ENCODE data around the gene PSME3.

PSME3 gene

DNA sequence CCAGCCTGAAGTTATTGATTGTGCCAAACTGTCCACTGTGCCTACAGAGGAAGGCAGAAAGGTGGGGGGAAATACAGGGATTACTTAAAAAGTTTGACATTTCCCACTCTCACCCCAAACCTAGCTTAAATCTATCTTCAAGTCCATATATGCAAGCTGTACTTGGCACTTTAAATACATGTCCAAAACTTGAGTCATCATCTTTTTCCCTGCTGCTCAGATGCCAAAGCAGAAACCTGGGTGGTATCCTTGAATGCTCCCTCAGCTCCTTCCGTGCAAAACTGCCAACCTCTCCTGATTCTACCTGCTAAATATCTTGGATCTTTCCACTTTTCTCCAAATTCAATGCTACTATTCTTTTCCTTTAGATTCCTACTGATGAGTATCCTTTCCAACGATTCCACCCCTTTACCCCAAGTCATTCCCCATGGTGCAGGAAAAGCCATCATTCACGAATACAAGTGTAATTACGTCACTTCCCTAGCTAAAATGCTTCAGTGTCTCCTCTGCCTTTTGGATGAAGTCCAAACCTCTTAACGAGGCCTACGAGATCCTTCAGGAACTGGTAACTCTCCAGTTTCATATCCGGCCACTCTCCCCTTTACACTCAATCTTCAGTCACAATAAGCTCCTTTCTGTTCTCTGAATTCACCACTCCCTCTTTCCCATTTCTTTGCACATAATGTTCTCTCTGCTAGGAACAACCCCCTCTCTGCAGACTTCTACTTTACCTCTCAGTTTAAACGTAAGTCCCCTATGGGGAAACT is 18.4 kb upstream of the PSME3 start:
- DNase-seq, result no peak

DNA sequence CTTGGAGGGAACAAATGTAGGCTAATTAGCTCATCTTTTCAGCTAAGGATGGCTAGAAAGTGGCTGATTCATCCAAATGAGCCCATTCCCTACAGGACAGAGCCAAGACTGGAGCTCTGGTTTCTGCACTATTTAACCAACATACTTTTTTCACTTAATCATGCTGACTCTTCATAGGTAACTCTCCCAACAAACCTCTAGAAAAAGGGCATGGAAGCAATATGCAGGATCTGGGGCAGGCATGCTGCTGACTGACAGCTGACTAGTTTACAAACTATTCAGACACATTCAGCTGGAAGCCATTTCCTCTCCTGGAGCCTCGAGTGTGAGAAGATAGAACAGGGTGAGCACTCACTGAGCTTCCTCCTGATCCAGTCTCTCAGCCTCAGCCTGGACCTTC is 15.3 kb upstream of the PSME3 start:
- DNase-seq, result no peak

DNA sequence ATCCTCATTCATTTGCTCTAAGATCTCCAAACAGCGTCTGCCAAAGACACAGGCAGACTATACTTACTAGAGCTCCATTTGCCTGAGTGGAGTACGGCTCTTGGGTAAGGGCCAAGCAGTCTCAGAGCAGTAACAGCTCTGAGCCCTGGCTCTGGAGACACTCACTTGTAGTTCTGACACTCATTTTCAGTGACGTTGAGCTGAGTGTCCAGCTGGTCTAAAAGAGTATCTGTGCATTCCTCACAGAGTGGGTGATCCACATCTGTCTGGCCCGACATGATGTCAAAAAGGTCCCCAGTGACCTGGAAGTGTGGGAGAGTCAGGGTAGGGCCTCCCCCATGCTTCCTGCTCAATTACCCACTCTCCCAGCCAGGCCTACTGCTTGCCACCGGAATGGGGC is 14.8 kb upstream of the PSME3 start:
- no peak for DNase-seq

DNA sequence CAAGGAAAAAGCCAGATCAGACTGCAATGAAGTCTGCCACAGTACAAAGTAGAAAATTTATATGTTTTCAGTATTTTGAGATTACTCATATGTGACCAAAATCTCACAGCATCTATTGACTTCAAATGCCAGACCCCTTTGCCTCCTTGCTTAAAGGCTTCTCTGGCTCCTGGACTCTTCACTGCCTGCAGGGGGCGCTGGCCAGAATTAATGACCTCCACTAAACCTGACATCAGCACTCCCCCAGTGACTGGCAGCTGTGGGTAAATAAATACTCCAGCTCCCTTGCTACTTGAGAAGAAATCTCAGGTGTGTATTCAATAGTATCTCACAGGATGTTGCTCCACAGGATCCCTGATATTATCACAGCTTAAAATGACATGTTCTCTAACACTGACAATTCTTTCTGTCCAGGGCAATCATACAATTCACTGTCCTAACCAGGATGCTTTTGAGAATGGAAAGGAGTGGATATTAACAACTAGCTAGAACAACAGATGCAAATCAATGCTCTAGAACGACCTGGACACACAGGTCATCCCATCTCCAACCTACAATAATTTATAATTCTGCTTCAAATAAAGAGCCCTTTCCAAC is 13.2 kb upstream of the PSME3 start:
- peak in 3 of 56 donors; percentile 2 to 47 (median 7) for DNase-seq

DNA sequence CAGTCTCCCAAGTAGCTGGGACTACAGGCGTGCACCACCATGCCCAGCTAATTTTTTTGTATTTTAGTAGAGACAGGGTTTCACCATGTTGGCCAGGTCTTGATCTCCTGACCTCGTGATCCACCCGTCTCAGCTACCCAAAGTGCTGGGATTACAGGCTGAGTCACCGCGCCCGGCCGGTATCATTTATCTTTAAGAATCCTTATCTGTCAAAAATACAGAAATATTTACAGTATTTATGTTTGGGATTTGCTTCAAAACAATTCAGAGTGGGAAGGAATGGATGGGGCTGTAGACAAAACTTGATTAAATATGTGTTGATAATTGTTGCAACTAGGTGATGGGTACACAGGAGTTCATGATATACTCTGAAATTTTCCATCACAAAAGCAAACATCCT is 12.0 kb upstream of the PSME3 start:
- no peak for DNase-seq

DNA sequence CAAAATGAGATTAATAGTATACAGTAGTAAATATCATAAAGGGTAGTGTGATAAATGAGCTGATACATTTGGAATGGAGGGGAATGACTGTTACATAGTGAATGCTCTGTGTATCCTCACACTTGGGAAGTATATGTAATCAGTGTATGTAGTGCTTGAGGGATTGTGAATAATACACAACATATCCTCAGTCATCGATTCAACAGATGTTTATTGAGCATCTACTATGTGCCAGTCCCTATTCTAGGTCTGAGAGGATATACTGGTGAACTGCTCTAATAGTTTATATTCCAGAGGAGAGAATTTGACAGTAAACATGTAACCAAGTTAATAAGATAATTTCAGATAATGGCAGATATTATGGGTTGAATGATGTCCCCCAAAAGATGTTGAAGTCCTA is 5.7 kb upstream of the PSME3 start:
- DNase-seq, result no peak

DNA sequence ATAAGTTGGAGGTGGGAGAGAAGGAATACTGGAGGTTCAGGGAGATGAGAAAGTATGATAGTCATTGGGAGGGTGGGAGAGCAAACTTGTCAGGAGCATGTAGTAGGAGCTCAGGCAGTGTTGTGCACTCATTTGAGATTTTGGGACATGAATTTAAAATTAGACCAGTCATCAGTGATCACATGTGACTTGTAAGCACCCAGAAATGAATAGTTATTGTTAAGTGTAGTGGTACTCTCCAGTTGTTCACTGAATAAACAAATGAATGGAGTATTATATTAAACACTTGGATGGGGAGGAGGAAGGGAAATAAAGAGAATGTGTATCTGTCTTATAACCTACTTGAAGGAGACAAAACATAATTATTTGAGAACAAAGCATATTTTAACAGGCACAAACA is 2.2 kb upstream of the PSME3 start:
- no peak for DNase-seq

DNA sequence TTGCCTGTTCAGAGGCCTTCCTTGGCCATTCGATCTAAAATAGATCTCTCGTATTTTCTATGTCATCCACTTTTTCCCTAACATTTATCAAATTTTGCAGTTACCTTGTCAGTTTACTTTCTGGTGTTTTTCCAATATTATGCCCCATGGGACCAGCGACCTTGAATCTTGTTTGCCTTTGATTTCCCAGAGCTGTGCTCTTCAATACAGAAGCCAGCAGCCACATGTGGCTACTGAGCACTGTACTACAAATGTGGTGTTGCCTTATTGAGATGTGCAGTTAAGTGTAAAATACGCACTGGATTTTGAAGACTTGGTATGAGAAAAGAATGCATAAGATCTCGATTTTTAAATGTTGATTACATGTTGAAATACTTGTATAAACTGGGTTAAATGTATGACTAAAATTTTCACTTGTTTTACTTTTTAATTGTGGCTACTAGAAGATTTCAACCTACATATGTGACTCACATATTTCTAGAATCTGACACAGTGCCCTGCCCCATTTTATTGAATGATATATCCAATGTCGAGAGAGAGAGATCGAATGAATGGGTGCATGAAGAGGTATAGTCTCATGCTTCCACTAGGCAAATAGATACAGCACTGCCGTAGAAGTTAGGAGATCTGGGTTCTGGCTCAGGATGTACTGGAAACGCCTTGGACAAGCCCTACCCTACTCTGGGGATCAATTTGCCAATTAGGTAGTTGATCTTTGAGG is 824 bp upstream of the PSME3 start:
- no peak for DNase-seq

DNA sequence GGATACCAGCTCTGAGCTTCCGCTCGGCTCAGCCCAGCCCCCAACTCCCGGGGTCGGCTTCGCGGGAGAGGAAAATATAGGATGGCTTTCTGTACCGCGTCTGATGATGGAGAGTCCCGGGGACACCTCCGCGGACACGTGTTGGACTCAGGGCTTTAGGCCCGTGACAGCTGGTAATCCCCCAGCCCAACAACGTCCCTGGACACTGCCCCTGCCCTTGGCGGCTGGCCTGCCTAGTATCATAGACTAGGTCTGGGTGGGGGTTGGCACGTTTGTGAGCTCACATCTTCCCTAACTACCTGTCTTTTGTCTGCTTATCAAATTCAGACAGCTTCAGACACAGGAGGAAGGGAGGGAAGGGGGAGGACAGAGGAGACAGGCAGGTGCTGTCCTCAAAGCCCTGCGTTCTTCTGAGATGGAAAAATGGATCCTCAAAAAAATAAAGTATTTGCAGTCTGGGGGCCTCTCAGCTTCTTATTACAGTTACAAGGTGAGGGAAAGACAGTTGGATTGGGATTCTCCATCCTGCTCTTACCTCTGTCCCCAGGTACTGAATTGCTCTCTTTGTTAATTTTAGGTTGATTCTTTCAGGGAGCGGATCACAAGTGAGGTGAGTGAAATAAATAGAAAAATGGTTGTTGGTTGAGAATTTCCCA is 698 bp downstream of the PSME3 start:
- DNase-seq, result no peak

DNA sequence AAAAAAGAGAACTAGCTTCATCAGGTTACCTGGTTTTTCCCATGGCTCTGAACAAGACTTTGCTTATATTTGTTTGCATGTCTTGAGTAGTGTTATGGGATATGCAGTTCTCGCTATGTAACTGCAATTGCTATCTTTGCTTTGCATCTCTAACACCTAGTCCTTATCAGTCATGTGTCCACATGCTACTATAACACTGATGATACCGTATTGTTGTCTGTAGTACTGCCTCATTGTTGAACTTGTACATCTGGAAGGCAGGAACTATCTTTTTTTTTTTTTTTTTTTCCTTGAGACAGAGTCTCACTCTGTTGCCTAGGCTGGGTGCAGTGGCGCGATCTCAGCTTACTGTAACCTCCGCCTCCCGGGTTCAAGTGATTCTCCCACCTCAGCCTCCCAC is 2.5 kb downstream of the PSME3 start:
- DNase-seq, result no peak

DNA sequence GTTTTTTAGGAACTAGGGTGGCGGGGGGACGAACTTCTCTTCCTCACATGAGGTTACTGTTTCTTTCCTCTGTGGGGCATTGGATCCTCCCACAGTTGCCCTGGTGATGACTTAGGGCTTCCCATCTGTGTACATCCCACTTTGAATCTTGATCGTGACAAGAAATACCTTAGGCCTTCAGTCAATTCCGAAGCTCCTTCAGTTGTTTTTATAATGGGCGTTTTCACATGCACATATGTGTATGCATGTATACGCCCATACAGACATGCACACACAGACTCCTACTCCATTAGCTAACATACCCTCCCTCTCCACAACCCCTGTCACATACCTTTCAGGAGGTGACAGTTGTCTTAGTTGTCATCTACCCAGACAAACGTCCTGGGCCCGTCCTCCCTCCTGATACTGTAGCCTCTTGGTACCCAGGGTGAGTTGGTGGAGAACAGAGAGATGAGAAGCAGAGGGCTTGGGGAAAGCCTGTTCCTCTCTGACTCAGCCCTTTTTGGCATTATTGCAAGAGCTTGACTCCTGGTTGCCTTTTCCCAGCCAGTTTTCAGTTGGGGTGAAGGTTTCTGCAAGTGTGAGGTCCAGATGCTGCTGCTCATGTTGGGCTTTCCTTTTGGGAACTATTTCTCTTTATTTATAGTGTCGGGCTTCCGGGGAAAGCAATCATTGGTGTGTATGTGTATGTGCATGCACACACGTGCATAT is 8.9 kb downstream of the PSME3 start:
- DNase-seq, result no peak

DNA sequence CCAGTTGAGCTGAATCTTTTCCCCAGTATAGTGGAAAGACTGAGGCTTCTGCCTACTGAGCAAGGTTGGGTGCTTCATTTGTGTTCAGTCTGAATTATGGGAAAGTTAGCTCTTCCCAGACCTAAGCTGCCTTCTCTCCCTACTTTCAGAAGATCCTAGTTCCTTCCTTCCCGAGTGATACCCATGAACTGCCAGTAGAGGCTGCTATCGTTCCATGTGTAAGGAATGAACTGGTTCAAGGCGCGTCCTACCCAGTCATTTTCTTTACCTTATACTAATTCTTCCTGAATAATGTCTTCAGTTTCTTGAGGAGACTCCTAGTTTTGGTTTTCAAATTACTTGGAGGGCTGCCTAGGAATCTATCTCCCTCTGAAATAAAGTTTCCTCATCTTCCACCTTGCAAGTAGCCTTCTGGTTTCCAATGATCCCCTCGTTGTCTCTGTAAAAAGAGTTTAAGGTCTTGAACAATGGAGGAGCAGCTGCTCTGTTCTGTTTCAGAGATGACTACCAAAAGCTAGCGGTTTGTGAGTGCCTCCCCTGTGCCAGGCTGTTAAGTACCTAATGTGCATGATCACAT is 10.2 kb downstream of the PSME3 start:
- DNase-seq, result peak in 18 of 56 donors; percentile 1 to 46 (median 15)

DNA sequence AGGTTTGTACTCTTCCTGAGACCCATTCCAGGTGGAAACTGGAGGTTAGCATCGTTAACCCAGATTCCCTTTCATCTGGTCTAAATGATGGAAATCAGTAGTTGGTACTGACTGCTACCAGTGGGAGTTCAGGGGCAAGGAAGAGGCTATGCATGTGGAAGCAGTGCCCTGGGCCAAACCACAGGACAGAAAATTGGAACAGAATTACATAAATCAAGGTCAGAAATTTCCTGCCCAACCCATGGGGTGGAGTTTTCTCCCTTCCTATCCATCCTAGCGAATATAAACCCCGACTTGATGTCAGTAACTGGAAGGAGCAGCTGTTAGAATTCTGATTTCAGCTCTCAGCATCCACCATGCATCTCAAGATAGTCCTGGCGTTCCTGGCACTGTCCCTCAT is 11.1 kb downstream of the PSME3 start, which contains the start of gene AOC2:
AOC2 (plus strand) TSS at position 310 of the 400 bp plus-strand sequence; CDS start at position 357, 47 bp downstream.
- no peak for DNase-seq

DNA sequence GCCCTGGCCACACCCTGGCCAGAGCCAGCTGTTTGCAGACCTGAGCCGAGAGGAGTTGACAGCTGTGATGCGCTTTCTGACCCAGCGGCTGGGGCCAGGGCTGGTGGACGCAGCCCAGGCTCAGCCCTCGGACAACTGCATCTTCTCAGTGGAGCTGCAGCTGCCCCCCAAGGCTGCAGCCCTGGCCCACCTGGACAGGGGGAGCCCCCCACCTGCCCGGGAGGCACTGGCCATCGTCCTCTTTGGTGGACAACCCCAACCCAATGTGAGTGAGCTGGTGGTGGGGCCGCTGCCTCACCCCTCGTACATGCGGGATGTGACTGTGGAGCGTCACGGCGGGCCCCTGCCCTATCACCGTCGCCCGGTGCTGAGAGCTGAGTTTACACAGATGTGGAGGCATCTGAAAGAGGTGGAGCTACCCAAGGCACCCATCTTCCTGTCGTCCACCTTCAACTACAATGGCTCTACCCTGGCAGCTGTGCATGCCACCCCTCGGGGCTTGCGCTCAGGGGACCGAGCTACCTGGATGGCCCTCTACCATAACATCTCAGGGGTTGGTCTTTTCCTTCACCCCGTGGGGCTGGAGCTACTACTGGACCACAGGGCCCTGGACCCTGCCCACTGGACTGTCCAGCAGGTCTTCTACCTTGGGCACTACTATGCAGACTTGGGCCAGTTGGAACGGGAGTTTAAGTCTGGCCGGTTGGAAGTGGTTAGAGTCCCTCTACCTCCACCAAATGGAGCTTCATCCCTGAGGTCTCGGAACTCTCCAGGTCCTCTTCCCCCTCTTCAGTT is 11.8 kb downstream of the PSME3 start:
- no peak for DNase-seq

DNA sequence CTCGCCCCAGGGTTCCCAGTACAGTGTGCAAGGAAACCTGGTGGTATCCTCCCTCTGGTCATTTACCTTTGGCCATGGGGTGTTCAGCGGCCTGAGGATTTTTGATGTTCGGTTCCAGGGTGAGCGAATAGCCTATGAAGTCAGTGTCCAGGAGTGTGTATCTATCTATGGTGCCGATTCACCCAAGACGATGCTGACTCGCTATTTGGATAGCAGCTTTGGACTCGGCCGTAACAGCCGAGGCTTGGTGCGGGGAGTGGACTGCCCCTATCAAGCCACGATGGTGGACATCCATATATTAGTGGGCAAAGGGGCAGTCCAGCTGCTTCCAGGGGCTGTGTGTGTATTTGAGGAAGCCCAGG is 12.3 kb downstream of the PSME3 start:
- no peak for DNase-seq

DNA sequence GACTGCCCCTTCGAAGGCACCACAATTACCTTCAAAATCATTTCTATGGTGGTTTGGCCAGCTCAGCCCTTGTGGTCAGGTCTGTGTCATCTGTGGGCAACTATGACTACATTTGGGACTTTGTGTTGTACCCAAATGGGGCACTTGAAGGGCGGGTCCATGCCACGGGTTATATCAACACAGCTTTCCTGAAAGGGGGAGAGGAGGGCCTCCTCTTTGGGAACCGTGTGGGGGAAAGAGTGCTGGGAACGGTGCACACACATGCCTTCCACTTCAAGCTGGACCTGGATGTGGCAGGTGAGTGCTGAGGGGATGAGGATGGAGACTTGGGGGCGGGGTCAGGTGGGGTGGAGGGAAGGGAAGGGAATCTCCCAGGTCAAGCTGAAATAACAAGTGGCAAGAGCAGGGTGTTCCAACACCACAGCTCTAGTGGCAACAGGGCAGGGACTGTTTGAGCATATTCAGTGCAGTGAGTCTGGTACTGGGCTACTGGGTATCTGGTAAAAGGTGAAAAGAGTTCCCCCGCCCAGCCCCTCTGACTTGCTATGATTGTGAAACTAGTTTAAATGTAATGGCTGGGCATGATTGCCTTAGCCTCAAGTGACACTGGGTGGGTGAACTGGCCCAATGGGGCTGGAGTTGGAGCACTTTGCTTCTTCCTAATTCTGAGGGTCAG is 12.9 kb downstream of the PSME3 start:
- DNase-seq, result no peak

DNA sequence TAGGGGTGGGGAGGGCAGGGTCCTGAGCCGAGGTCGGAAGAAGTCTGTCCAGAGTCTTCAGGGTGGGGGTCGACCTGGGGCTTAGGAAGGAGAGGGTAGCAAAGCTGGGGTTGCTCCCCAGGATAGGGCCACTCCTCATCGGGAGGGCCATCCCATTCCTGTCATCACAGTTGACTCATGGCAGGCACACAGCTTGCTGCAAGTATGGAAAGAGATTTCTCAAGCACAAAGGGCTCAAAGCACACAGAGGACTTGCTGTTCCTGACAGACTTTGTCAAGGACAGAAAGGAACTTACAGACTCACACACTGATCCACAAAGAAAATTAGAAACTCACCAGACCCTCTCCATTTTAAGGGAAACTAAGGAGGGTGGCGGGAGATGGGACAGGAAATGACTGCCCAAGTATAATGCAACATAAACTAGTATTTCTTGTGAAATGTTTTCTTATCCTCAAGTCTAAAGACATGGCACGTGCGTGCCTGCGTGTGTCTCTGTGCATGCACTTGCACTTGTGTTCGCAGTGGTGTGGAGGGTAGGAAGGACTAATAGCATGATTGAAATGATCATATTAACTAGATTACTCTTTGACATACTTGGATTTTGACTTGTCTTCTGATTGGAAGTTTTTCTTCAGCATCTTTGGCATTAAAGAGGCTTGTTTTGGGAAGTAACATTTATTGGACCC is 13.5 kb downstream of the PSME3 start:
- DNase-seq, result peak in 1 of 56 donors; percentile 1

DNA sequence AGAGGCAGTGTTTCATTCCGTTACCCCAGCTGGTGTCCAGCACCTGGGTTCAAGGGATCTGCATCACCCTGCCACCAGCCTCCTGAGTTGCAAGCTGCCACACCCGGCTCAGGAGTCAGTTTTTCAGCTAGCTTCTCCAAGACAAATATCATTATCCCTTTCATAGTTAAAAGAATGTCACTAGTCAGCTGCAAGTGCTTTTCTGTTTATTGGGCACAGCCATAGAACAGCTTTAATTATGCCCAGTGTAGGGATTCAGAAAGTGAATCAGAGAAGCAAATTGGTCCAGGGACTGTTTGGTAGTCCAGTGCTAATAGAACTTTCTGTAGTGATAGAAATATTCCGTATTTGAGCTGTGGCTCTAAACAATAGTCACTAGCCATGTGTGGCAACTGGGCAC is 14.9 kb downstream of the PSME3 start:
- DNase-seq, result no peak

DNA sequence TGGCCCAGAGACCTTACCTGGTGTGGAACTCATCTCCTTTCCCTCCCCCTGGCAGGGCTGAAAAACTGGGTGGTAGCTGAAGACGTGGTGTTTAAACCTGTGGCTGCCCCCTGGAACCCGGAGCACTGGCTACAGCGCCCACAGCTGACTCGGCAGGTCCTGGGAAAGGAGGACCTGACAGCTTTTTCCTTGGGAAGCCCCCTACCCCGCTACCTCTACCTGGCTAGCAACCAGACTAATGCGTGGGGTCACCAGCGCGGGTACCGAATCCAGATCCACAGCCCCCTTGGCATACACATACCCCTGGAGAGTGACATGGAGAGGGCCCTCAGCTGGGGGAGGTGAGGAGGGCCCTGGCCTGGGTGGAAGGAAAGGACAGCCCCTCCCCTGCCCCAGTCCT is 15.8 kb downstream of the PSME3 start:
- DNase-seq, result no peak

Data from amygdala (tissue), 56 donors.